Measurements from ENCODE around the gene DNAH14. TPM values are rescaled to one million over a fixed set of nuclear protein-coding genes. Genes with fewer than 3 reads are reported as not detected.

DNAH14 gene
- total and polyA plus RNA-seq, 2 donors (not counting 1 experiment from before 2014, with no cell fraction given), result not detected

GRCh38 chr1:225258811-225259210 lies 329.3 kb downstream of the DNAH14 start:
- Histone ChIP-seq H3K9me3 (ENCODE audit: control extremely low read depth in 1 of 3, control insufficient read depth in 2 of 3, insufficient read depth in 1 of 3, low read length in 2 of 3) (peaks cover 0 to 3% (median 0%) of the 10 kb centered on the region in 3 donors), H3K9ac (ENCODE audit: low read length) (no peak overlapping the region), H3K4me1 (ENCODE audit: control insufficient read depth in 2 of 2, insufficient read depth in 2 of 2, low read length in 2 of 2) (no peaks in the 10 kb centered on the region), H4K20me1 (ENCODE audit: control insufficient read depth, insufficient read depth, low read length, poor library complexity, severe bottlenecking) (no peaks in the 10 kb centered on the region), H2AFZ (ENCODE audit: insufficient read depth, low read depth, low read length, poor library complexity, severe bottlenecking) (no peak overlapping the region), H3K79me2 (ENCODE audit: control insufficient read depth, insufficient read depth, low read length) (no peaks in the 10 kb centered on the region), H3K27me3 (replicated peaks in 1 of 4; ENCODE audit: control extremely low read depth in 1 of 4, control insufficient read depth in 3 of 4, insufficient read depth in 4 of 4, low read length in 3 of 4) (peaks cover 0 to 6% (median 0%) of the 10 kb centered on the region in 4 experiments), H3K4me2 (replicated peaks; ENCODE audit: low read depth, low read length, poor library complexity, severe bottlenecking) (no peak overlapping the region), H3K4me3 (ENCODE audit: control extremely low read depth in 1 of 5, extremely low read depth in 1 of 5, insufficient read depth in 1 of 5, low read depth in 2 of 5, low read length in 4 of 5) (no peak overlapping the region), H3K36me3 (replicated peaks in 1 of 2; ENCODE audit: control extremely low read depth in 1 of 2, control insufficient read depth in 1 of 2, extremely low read depth in 1 of 2, insufficient read depth in 2 of 2, low read length in 1 of 2) (no peaks in the 10 kb centered on the region), H3K27ac (ENCODE audit: low read length in 2 of 2) (no peak overlapping the region)
- intact Hi-C loops (cut with micrococcal nuclease), result no loop called here
- Mint-ChIP-seq H3K4me3 (no peak overlapping the region), H3K27ac (no peak overlapping the region), H3K27me3 (peaks cover 3% of the 10 kb centered on the region), H3K9me3 (ENCODE audit: insufficient read depth) (no peaks in the 10 kb centered on the region), H3K4me1 (no peaks in the 10 kb centered on the region)
- DNase-seq, result no peak
- CTCF ChIA-PET, result no interaction called here
- ATAC-seq (ENCODE audit: low read depth), result no peak
- POLR2A ChIA-PET, result no interaction called here
- no peak for TF ChIP-seq EZH2 (IDR thresholded peaks at IDR 0.05; ENCODE audit: borderline replicate concordance, insufficient read depth, low read depth, low read length, poor library complexity, severe bottlenecking)
- TF ChIP-seq, protein P1, sequence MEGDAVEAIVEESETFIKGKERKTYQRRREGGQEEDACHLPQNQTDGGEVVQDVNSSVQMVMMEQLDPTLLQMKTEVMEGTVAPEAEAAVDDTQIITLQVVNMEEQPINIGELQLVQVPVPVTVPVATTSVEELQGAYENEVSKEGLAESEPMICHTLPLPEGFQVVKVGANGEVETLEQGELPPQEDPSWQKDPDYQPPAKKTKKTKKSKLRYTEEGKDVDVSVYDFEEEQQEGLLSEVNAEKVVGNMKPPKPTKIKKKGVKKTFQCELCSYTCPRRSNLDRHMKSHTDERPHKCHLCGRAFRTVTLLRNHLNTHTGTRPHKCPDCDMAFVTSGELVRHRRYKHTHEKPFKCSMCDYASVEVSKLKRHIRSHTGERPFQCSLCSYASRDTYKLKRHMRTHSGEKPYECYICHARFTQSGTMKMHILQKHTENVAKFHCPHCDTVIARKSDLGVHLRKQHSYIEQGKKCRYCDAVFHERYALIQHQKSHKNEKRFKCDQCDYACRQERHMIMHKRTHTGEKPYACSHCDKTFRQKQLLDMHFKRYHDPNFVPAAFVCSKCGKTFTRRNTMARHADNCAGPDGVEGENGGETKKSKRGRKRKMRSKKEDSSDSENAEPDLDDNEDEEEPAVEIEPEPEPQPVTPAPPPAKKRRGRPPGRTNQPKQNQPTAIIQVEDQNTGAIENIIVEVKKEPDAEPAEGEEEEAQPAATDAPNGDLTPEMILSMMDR (IDR thresholded peaks at IDR 0.05), result no peak

GRCh38 chr1:225259542-225259941 lies 330.1 kb downstream of the DNAH14 start:
- ChIA-PET POLR2A (no interaction called here), CTCF (no interaction called here)
- no peaks in the 10 kb centered on the region for H3K36me3 ChIP-seq (replicated peaks in 1 of 2; ENCODE audit: control extremely low read depth in 1 of 2, control insufficient read depth in 1 of 2, extremely low read depth in 1 of 2, insufficient read depth in 2 of 2, low read length in 1 of 2)
- peaks cover 3% of the 10 kb centered on the region for H3K27me3 Mint-ChIP-seq
- H3K4me1 Mint-ChIP-seq, result no peaks in the 10 kb centered on the region
- peaks cover 0 to 3% (median 0%) of the 10 kb centered on the region in 3 donors for H3K9me3 ChIP-seq (ENCODE audit: control extremely low read depth in 1 of 3, control insufficient read depth in 2 of 3, insufficient read depth in 1 of 3, low read length in 2 of 3)
- intact Hi-C loops (cut with micrococcal nuclease), result no loop called here
- H3K4me2 ChIP-seq (replicated peaks; ENCODE audit: low read depth, low read length, poor library complexity, severe bottlenecking), result no peak overlapping the region
- H3K79me2 ChIP-seq (ENCODE audit: control insufficient read depth, insufficient read depth, low read length), result no peaks in the 10 kb centered on the region
- H3K4me3 ChIP-seq (ENCODE audit: control extremely low read depth in 1 of 5, extremely low read depth in 1 of 5, insufficient read depth in 1 of 5, low read depth in 2 of 5, low read length in 4 of 5), result no peak overlapping the region
- TF ChIP-seq EZH2 (IDR thresholded peaks at IDR 0.05; ENCODE audit: borderline replicate concordance, insufficient read depth, low read depth, low read length, poor library complexity, severe bottlenecking), result no peak
- TF ChIP-seq, protein P1 (IDR thresholded peaks at IDR 0.05), result no peak
- ATAC-seq (ENCODE audit: low read depth) (no peak), DNase-seq (no peak)
- H3K4me3 Mint-ChIP-seq, result no peak overlapping the region
- no peaks in the 10 kb centered on the region for H4K20me1 ChIP-seq (ENCODE audit: control insufficient read depth, insufficient read depth, low read length, poor library complexity, severe bottlenecking)
- H3K27ac ChIP-seq (ENCODE audit: low read length in 2 of 2), result no peak overlapping the region
- WGBS (ENCODE audit: insufficient coverage), result 83% methylated on average over 1 of the region's 1 CpG
- no peak overlapping the region for H2AFZ ChIP-seq (ENCODE audit: insufficient read depth, low read depth, low read length, poor library complexity, severe bottlenecking)
- no peaks in the 10 kb centered on the region for H3K27me3 ChIP-seq (replicated peaks in 1 of 4; ENCODE audit: control extremely low read depth in 1 of 4, control insufficient read depth in 3 of 4, insufficient read depth in 4 of 4, low read length in 3 of 4)
- no peaks in the 10 kb centered on the region for H3K9me3 Mint-ChIP-seq (ENCODE audit: insufficient read depth)
- no peak overlapping the region for H3K27ac Mint-ChIP-seq
- H3K4me1 ChIP-seq (ENCODE audit: control insufficient read depth in 2 of 2, insufficient read depth in 2 of 2, low read length in 2 of 2), result no peaks in the 10 kb centered on the region
- no peak overlapping the region for H3K9ac ChIP-seq (ENCODE audit: low read length)

Measured in B cell (primary cell).